Measurements from ENCODE around the gene NCAM2. TPM values are rescaled to one million over a fixed set of nuclear protein-coding genes. Genes with fewer than 3 reads are reported as not detected.

Gene NCAM2
- total and polyA plus RNA-seq, 4 donors, result 30.7 to 138 (median 61.1) TPM

DNA sequence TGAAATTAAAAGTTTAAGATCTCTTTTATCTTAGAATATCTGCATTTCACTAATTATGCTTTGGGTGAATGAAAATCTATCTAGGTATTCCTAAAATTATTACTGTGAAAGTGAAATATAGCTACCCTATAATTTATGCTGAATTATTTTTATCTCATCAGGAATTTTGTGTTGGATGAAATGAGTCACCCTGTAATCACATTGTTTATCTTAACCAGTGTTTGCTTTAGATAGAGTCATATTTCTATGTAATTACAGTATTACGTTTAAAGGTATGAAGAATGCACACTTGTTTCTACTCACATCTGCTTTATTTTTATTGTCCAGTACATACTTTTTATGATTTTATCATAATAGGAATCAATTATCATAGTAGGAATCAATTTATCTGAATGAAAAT, 249.2 kb downstream of the NCAM2 start:
- WGBS (ENCODE audit: insufficient coverage), result no CpG with 5 or more reads among the region's 1 CpG

DNA sequence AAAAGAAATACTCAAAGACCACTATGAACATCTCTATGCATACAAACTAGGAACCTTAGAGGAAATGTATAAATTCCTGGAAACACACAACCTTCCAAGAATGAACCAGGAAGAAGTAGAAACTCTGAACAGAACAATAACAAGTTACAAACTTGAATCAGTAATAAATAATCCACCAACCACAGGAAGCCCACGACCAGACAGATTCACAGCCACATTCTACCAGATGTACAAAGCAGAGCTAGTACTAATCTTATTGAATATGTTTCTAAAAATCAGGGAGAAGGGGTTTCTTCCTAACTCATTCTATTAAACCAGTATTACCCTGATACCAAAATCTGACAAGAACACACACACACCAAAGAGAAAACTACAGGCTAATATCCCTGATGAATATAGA, 263.8 kb downstream of the NCAM2 start:
- no CpG with 5 or more reads among the region's 1 CpG for WGBS (ENCODE audit: insufficient coverage)

More for the DNA sequence above, 249.2 kb downstream of the NCAM2 start:
- Histone ChIP-seq H3K9me3 (ENCODE audit: control insufficient read depth, insufficient read depth, low read length) (no peaks in the 10 kb centered on the region), H3K4me3 (ENCODE audit: low read depth, low read length) (no peak overlapping the region), H3K27ac (ENCODE audit: low read depth, low read length) (no peak overlapping the region), H3K36me3 (ENCODE audit: control insufficient read depth, insufficient read depth, low read length) (no peaks in the 10 kb centered on the region), H3K27me3 (ENCODE audit: control insufficient read depth, insufficient read depth, low read length) (no peaks in the 10 kb centered on the region), H3K4me1 (ENCODE audit: control insufficient read depth, insufficient read depth, low read length) (no peaks in the 10 kb centered on the region)
- DNase-seq (ENCODE audit: low read depth in 4 of 6, low spot score in 6 of 6), result no peak

DNA sequence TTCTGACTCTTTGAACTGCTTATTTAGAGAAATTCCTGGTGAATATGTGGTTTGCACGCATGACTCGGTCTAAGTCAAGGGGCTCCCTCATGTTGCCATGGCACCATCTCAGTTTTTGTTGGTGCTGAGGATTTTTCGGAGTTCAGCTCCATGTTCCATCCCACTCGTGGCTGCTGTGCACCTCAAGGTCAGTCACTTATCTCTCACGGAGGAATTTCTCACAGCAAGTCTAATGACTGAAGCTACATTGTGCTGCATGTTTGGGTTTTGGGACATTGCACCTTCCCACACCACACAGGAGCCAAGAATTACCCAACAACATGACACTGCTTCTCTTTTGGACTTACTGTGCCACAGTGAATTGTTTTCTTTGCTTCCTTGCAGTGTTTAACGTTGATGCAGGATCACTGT, 269.9 kb downstream of the NCAM2 start:
- H3K9me3 ChIP-seq (ENCODE audit: control insufficient read depth, insufficient read depth, low read length), result no peaks in the 10 kb centered on the region
- WGBS (ENCODE audit: insufficient coverage), result 65% methylated on average over 3 of the region's 6 CpGs
- H3K4me3 ChIP-seq (ENCODE audit: low read depth, low read length), result no peak overlapping the region
- DNase-seq (ENCODE audit: low read depth in 4 of 6, low spot score in 6 of 6), result no peak
- H3K27ac ChIP-seq (ENCODE audit: low read depth, low read length), result no peak overlapping the region
- H3K36me3 ChIP-seq (ENCODE audit: control insufficient read depth, insufficient read depth, low read length), result no peaks in the 10 kb centered on the region
- no peaks in the 10 kb centered on the region for H3K4me1 ChIP-seq (ENCODE audit: control insufficient read depth, insufficient read depth, low read length)
- H3K27me3 ChIP-seq (ENCODE audit: control insufficient read depth, insufficient read depth, low read length), result no peaks in the 10 kb centered on the region

More for the DNA sequence above, 263.8 kb downstream of the NCAM2 start:
- Histone ChIP-seq H3K36me3 (ENCODE audit: control insufficient read depth, insufficient read depth, low read length) (no peaks in the 10 kb centered on the region), H3K9me3 (ENCODE audit: control insufficient read depth, insufficient read depth, low read length) (no peaks in the 10 kb centered on the region), H3K4me3 (ENCODE audit: low read depth, low read length) (no peak overlapping the region), H3K27me3 (ENCODE audit: control insufficient read depth, insufficient read depth, low read length) (no peaks in the 10 kb centered on the region), H3K4me1 (ENCODE audit: control insufficient read depth, insufficient read depth, low read length) (no peaks in the 10 kb centered on the region), H3K27ac (ENCODE audit: low read depth, low read length) (no peak overlapping the region)
- DNase-seq (ENCODE audit: low read depth in 4 of 6, low spot score in 6 of 6), result no peak

DNA sequence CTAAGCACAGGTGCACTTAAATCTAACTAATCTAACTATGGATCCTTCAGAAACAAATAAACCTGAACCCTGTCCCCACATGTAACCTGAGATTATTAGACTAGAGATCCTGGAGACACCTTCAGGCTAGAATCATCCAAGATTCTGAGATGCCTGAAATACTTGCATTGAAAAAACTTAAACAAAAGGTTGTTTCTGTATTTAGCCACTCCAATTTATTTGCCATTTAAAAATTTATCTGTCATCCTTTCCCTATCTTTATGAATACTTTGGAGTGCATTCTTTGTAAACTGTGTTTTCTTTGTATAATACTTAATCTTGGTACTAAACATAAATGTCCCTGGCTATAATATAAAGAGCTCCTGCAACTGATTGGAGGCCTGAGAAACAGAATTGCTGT, 270.7 kb downstream of the NCAM2 start:
- Histone ChIP-seq H3K27me3 (ENCODE audit: control insufficient read depth, insufficient read depth, low read length) (no peaks in the 10 kb centered on the region), H3K36me3 (ENCODE audit: control insufficient read depth, insufficient read depth, low read length) (no peaks in the 10 kb centered on the region), H3K27ac (ENCODE audit: low read depth, low read length) (no peak overlapping the region), H3K4me1 (ENCODE audit: control insufficient read depth, insufficient read depth, low read length) (no peaks in the 10 kb centered on the region), H3K9me3 (ENCODE audit: control insufficient read depth, insufficient read depth, low read length) (no peaks in the 10 kb centered on the region), H3K4me3 (ENCODE audit: low read depth, low read length) (no peak overlapping the region)
- no peak for DNase-seq (ENCODE audit: low read depth in 4 of 6, low spot score in 6 of 6)

DNA sequence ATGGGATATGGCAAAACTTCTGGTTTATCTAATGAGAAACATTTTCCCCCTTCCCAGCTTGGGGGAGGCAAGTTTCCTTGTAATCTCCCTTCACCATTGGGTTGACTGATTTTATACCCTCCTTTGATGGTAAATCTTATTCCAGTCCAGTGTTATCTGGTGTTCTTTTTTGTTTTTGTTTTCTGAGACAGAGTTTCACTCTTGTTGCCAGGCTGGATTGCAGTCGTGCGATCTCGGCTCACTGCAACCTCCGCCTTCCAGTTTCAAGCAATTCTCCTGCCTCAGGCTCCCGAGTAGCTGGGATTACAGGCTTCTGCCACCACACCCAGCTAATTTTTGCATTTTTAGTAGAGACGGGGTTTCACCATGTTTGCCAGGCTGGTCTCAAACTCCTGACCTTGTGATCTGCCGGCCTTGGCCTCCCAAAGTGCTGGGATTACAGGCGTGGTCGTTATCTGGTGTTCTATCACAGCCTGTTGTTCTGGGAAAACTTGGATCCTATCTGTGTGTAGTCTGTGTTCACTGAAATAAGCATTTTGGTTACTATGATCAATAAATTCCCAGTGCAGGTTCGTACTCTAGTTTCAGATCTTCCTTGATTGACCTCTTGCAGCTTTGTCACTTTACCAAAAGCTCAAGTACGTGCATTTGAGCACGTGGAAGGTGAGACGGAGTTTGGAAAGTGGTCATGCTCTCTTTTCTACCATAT, 281.1 kb downstream of the NCAM2 start:
- no peaks in the 10 kb centered on the region for H3K9me3 ChIP-seq (ENCODE audit: control insufficient read depth, insufficient read depth, low read length)
- no peak overlapping the region for H3K27ac ChIP-seq (ENCODE audit: low read depth, low read length)
- H3K27me3 ChIP-seq (ENCODE audit: control insufficient read depth, insufficient read depth, low read length), result no peaks in the 10 kb centered on the region
- no peaks in the 10 kb centered on the region for H3K4me1 ChIP-seq (ENCODE audit: control insufficient read depth, insufficient read depth, low read length)
- no peak for DNase-seq (ENCODE audit: low read depth in 4 of 6, low spot score in 6 of 6)
- no peak overlapping the region for H3K4me3 ChIP-seq (ENCODE audit: low read depth, low read length)
- no peaks in the 10 kb centered on the region for H3K36me3 ChIP-seq (ENCODE audit: control insufficient read depth, insufficient read depth, low read length)
- 91% methylated on average over 7 of the region's 13 CpGs for WGBS (ENCODE audit: insufficient coverage)

DNA sequence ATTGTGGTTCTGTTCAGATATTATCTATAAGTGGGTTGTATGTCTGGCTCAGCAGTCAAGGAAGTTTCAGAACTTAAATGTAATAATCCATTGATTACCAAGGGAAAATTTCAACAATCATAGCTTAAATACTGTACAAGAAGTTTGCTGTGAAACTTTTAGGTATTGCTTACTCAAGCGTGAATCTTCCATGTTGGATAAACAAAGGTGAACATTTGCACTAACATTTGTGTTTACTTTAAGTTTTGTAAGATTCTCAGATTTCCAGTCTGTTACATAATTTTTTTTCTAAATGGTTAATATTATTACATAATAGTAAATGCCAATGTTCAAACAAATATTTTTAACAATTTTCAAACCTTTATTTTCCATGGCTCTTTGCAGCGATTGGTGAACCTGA, 285.6 kb downstream of the NCAM2 start:
- H3K36me3 ChIP-seq (ENCODE audit: control insufficient read depth, insufficient read depth, low read length), result no peaks in the 10 kb centered on the region

DNA sequence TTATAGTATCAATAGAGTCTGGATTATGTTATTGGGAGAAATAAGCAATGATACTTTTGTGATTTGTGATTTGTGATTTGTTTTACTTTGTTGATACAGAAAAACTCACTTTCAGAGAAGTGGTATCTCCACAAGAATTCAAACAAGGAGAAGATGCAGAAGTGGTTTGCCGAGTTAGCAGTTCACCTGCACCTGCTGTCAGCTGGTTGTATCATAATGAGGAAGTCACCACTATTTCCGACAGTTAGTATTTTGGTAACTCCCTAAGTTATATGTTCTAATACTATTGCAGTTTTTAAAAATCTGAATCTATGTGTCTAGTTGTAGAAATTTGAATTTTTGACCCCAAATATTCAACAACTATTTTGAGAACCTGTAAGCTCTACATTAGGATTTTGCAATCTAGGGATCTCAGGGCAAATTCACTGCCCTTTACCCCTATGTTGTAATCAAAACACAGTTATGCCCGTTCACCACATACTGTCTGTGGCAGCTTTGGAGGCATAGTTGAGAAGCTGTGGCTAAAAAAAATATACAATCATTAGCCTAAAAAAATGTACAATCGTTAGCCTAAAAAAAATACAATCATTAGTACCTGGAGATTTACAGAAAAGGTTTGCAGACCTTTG, 288.1 kb downstream of the NCAM2 start:
- Histone ChIP-seq H3K4me1 (ENCODE audit: control insufficient read depth, insufficient read depth, low read length) (no peaks in the 10 kb centered on the region), H3K36me3 (ENCODE audit: control insufficient read depth, insufficient read depth, low read length) (no peaks in the 10 kb centered on the region), H3K27ac (ENCODE audit: low read depth, low read length) (no peak overlapping the region), H3K9me3 (ENCODE audit: control insufficient read depth, insufficient read depth, low read length) (no peaks in the 10 kb centered on the region), H3K27me3 (ENCODE audit: control insufficient read depth, insufficient read depth, low read length) (no peaks in the 10 kb centered on the region), H3K4me3 (ENCODE audit: low read depth, low read length) (no peak overlapping the region)
- WGBS (ENCODE audit: insufficient coverage), result no CpG with 5 or more reads among the region's 4 CpGs
- DNase-seq (ENCODE audit: low read depth in 4 of 6, low spot score in 6 of 6), result no peak

More for the DNA sequence above, 285.6 kb downstream of the NCAM2 start:
- Histone ChIP-seq H3K27me3 (ENCODE audit: control insufficient read depth, insufficient read depth, low read length) (no peaks in the 10 kb centered on the region), H3K4me3 (ENCODE audit: low read depth, low read length) (no peak overlapping the region), H3K4me1 (ENCODE audit: control insufficient read depth, insufficient read depth, low read length) (no peaks in the 10 kb centered on the region), H3K27ac (ENCODE audit: low read depth, low read length) (no peak overlapping the region), H3K9me3 (ENCODE audit: control insufficient read depth, insufficient read depth, low read length) (no peaks in the 10 kb centered on the region)
- no peak for DNase-seq (ENCODE audit: low read depth in 4 of 6, low spot score in 6 of 6)
- no CpG with 5 or more reads among the region's 2 CpGs for WGBS (ENCODE audit: insufficient coverage)

DNA sequence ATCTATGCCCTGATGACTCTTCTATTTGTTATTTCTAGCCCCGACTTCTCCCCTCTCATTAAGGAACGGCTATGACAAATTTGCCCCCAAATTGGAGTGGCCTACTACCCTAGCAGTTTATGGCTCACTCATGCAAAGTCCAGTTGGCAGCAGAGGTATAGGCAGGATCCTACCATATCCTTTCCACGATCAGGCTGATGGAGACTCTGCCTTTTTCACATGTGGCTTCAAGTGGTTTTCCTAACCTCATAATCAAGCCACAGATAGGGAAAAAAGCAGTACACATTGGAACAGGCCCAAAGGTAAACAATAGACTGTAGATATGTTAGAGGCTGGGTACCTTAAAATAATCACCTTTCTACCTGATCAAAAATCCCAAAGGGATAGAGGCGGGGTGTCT, 292.5 kb downstream of the NCAM2 start:
- 92% methylated on average over 2 of the region's 4 CpGs for WGBS (ENCODE audit: insufficient coverage)
- Histone ChIP-seq H3K27me3 (ENCODE audit: control insufficient read depth, insufficient read depth, low read length) (no peaks in the 10 kb centered on the region), H3K27ac (ENCODE audit: low read depth, low read length) (no peak overlapping the region)

DNA sequence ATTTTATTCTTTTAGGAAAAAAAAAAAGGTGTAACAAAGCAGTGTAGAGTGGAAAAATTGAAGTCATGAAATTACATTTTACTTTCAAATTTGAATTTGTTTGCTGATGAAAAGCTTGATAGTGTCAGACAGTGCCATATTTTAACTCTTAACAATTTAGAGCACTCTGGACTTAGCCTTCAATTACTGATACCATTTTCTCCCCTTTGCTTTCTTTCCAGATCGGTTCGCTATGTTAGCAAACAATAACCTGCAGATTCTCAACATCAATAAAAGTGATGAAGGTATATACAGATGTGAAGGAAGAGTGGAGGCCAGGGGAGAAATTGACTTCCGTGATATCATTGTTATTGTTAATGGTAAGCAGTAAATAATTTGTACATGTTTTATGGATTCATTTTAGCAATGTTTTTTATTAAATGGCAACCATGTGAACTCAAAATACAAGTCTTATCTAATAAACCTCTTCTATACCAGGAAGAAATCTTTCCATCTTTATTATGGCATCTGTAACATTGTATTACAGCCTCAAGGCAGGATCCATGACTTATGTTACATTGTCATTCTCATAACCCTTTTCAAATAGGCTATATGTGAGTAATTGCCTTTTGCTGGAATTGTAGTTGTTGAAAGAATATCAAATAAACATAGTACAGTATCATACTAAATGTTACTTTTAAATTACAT, 293.8 kb downstream of the NCAM2 start:
- Histone ChIP-seq H3K36me3 (ENCODE audit: control insufficient read depth, insufficient read depth, low read length) (no peaks in the 10 kb centered on the region), H3K4me3 (ENCODE audit: low read depth, low read length) (no peak overlapping the region), H3K4me1 (ENCODE audit: control insufficient read depth, insufficient read depth, low read length) (no peaks in the 10 kb centered on the region), H3K27me3 (ENCODE audit: control insufficient read depth, insufficient read depth, low read length) (no peaks in the 10 kb centered on the region), H3K9me3 (ENCODE audit: control insufficient read depth, insufficient read depth, low read length) (no peaks in the 10 kb centered on the region), H3K27ac (ENCODE audit: low read depth, low read length) (no peak overlapping the region)
- no CpG with 5 or more reads among the region's 3 CpGs for WGBS (ENCODE audit: insufficient coverage)
- no peak for DNase-seq (ENCODE audit: low read depth in 4 of 6, low spot score in 6 of 6)

More for the DNA sequence above, 292.5 kb downstream of the NCAM2 start:
- no peak for DNase-seq (ENCODE audit: low read depth in 4 of 6, low spot score in 6 of 6)
- H3K36me3 ChIP-seq (ENCODE audit: control insufficient read depth, insufficient read depth, low read length), result no peaks in the 10 kb centered on the region
- no peaks in the 10 kb centered on the region for H3K9me3 ChIP-seq (ENCODE audit: control insufficient read depth, insufficient read depth, low read length)
- H3K4me1 ChIP-seq (ENCODE audit: control insufficient read depth, insufficient read depth, low read length), result no peaks in the 10 kb centered on the region
- no peak overlapping the region for H3K4me3 ChIP-seq (ENCODE audit: low read depth, low read length)

DNA sequence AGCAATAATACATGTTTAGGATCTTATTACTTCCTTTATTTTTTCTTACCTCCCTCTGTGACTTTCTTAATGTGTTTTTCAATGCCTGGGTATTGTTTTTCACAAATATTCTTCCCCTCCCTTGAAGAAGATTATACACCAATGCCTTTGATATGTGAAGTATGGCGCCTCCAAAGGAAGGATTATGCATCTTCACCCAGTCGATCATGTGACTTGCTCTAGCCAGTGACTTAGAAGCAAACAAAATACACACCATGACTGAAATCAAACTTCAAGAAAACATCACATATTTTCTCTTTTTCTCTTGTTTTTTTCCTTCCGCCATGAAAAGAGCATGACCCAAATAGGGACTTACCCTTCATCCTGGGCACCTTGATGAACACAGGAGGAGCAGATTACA, 297.1 kb downstream of the NCAM2 start:
- H3K9me3 ChIP-seq (ENCODE audit: control insufficient read depth, insufficient read depth, low read length), result no peaks in the 10 kb centered on the region
- H3K36me3 ChIP-seq (ENCODE audit: control insufficient read depth, insufficient read depth, low read length), result no peaks in the 10 kb centered on the region
- H3K27ac ChIP-seq (ENCODE audit: low read depth, low read length), result no peak overlapping the region
- WGBS (ENCODE audit: insufficient coverage), result 100% methylated on average over 3 of the region's 3 CpGs
- H3K4me3 ChIP-seq (ENCODE audit: low read depth, low read length), result no peak overlapping the region
- DNase-seq (ENCODE audit: low read depth in 4 of 6, low spot score in 6 of 6), result no peak
- no peaks in the 10 kb centered on the region for H3K27me3 ChIP-seq (ENCODE audit: control insufficient read depth, insufficient read depth, low read length)
- H3K4me1 ChIP-seq (ENCODE audit: control insufficient read depth, insufficient read depth, low read length), result no peaks in the 10 kb centered on the region
